IPS-18c (cell line): Measurements from ENCODE around the gene LYSMD1.

ENCODE experiments used
- H3K4me3 ChIP-seq: 2 replicates; pipeline ENCODE4 v1.7.0; 2013; ENCODE audit warnings: low read depth, mild to moderate bottlenecking, low read length, moderate library complexity; ENCODE audit not compliant: insufficient read depth
- H3K9me3 ChIP-seq: one replicate; pipeline ENCODE4 v1.6.1; 2013; ENCODE audit warnings: mild to moderate bottlenecking, low read length, moderate library complexity; ENCODE audit not compliant: control insufficient read depth, insufficient read depth

Gene LYSMD1

DNA sequence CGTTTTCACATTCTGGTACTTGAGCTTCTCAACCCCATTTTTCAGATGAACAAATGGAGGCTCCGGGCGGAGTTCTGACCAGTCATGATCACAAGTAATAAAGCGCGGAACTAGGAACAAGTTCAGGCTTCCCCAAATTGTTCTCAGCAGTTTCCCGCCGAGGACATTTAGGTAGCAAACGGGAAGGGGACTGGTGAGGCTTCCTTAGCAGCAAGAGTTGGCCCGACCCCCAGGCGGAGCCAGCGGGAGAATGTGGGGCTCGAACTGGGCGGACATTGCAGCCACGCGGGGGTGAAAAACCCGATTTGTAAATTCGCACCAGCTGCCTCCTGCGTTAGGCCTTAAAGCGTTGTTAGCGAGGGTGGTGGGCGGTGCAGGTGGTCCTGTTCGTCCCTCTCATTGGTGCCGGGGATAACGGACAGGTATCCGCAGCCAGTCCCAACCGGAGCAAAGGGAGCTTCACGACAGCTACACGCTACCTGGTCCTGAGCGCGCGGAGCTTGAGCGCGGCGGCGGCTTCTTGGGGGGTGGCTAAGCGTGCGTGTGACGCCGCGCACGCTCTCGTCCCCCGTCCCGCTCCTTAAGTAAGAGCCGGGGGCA is 34.6 kb downstream of the LYSMD1 start:
- Histone ChIP-seq H3K9me3 (no peaks in the 10 kb centered on the region), H3K4me3 (peak overlapping the region; percentile 55; the same call in 1 of the 2 replicates)

GRCh38 chr1:151128800-151129199 is 36.9 kb downstream of the LYSMD1 start:
- H3K9me3 ChIP-seq = no peaks in the 10 kb centered on the region
- H3K4me3 ChIP-seq = no peak overlapping the region

DNA sequence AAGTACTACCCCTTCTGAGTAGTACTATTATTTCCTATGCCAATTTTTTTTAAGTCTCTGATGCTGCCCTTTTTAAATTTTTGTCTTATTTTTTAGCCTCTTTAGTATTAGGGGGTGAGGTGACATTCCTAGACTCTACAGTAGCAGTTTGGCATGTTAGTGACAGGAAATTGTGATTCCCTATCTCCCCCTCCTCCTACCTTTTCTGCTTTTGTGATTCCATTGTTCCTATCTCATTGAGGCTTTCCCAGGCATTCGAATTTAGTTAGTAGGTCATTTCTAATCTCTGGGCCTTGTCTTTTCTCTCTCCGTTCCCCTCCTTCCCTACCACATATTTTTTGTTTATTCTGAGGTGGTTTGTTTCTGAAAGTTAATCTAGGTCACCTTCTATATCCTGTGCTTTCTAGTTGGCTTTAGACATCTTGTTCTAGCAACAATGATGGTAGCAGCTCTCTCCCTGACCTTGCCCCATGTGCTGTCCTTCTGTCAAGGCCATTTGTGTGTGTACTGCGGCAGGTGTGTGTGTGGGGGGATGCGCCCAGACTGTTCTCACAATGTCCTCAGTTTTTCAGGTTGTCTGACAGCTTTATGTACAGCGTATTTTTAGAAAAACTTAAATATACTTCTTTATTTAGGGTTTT is 40.8 kb downstream of the LYSMD1 start:
- no peak overlapping the region for H3K4me3 ChIP-seq

DNA sequence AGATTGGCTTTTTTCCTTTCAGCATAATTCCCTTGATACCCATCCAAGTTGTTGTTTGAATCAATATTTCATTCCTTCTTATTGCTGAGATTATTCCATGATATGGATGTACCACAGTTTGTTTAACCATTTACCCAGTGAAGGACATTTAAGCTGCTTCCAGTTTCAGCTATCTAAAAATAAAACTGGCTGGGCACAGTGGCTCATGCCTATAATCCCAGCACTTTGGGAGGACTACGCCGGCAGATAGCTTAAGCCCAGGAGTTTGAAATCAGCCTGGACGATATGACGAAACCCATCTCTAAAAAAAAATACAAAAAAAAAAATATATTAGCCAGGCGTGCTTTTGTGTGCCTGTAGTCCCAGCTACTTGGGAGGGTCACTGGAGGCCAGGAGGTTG is 51.8 kb downstream of the LYSMD1 start:
- H3K9me3 ChIP-seq = no peaks in the 10 kb centered on the region

More for the DNA sequence above, 40.8 kb downstream of the LYSMD1 start:
- H3K9me3 ChIP-seq = no peaks in the 10 kb centered on the region

More for the DNA sequence above, 51.8 kb downstream of the LYSMD1 start:
- no peak overlapping the region for H3K4me3 ChIP-seq
